Stimulated activated CD4-positive, alpha-beta T cell treated with anti-CD3 and anti-CD28 coated beads, Interleukin-1b, Interleukin-23, amount 100 ng/mL, for 24 hours (primary cell): ENCODE results near the gene TBC1D22A.
"Not testable (repeated sequence)": the region's sequence is repeated elsewhere in the genome, so short reads cannot be mapped to it uniquely, and the experiment has no call there.

Source experiments
- DNase-seq, 4 experiments: peaks; one replicate each; pipeline ENCODE4 v3.0.0-alpha.2; 2020; ENCODE audit warnings: low read depth in 4 of 4, low spot score in 1 of 4

The TBC1D22A gene

DNA sequence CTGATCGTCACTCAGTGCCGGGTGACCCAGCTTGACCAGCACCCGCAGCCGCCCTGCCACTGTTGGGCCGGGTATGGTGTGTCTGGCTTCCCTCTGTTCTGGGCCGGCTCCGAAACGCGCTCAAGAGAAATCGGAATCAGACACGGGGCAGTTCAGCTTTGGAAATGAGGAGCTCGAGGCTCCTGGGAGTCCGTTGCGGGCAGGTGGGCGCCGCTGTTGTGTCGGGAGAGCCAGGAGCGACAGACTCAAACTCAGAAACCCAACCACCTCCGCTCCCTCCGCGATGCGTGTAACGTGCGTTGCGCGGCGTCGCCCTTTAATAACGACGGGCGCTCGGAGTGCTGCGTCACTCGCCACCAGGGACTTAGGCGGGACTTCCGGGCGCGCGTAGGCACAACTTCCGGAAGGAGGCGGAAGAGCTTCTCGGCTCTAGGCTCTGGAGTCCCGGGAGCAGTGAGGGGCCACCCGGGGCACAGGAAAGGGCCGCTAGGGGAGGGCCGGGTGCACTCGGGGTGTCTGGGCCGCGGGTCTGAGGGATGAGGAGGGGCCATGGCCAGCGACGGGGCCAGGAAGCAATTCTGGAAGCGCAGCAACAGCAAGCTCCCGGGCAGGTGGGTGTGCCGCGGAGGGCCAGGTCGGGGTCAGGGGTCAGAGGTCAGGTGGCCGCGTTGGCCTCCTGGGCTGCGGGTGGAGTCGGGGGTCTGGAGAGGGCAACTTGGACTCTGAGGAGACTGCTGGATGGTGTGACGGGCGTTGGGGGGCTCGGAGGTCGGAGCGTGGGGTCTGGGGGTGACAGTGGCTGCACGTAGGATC is at the start of gene TBC1D22A:
TBC1D22A (plus strand) TSS at position 413 of the 813 bp plus-strand sequence; CDS start at position 550, 137 bp downstream.
- DNase-seq = peak; percentile 87 to 94 (median 90)

- no peak for DNase-seq
These were observed 47.9 kb upstream of the TBC1D22A start for GRCh38 chr22:46714550-46714949.

DNA sequence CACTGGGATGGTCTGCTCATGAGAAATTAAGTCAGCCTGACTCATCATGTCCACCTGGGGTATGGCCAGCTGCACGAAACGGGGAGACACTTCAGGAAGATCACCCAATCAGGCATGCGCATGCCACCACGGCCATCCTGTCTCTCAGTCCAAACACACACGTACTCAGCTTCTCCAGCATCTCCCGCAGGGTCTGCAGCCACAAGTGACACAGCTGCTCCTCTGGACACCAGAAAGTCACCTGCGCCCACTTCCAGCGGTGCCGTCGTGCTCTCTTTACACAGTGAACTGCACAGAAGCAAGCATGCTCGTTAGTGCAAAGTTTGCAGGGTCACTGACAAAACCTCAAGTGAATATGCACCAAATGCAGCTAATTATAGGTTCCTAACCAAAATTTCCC is 42.5 kb upstream of the TBC1D22A start:
- DNase-seq = no peak

DNA sequence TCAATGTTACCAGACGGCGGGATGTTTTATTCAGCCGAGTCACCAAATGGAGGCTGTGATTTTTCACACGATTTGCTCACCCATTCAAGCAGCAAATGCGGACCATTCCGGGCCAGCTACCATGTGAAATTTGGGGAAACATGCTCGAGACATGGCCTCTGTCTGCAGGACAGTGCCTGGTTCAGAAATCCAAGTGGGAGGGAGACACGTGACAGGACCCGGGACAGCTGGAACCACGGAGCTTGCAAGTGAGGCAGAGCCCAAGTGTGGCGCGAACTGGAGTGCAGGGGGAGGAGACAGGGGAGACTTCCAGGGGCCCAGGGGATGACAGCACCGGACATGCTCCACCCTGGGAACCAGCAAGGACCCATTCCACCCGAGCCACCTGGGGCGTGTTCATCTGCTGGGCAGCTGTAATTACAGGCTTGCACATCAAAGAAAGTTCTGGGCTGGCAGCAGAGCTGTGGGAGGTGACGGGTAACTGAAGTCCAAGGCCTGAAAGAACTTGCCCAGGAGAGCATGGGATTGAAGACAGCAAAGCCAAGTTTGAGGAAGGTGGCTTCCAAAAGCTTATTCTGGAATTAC is 40.9 kb upstream of the TBC1D22A start:
- DNase-seq = no peak

GRCh38 chr22:46723882-46724281 is 38.6 kb upstream of the TBC1D22A start:
- no peak for DNase-seq

DNA sequence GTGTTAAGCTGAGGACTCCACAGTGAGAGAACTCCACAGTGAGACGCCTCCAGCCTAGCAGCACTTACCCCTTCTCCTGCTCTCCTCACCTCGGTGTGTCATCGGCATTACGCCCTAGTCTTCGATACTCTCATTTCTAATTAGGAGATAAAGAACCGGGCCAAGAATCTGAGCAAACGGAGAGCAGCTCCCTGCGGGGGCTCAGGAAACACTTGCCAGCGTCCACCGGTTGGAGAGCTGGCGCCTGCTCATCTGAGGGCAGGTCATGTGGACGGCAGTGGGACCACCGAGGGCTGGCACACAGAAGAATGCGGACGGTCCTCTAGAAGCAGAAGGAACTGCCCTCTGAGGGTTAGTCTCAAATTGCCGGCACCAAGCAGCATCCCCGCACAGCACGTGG is 37.4 kb upstream of the TBC1D22A start:
- DNase-seq = no peak

DNA sequence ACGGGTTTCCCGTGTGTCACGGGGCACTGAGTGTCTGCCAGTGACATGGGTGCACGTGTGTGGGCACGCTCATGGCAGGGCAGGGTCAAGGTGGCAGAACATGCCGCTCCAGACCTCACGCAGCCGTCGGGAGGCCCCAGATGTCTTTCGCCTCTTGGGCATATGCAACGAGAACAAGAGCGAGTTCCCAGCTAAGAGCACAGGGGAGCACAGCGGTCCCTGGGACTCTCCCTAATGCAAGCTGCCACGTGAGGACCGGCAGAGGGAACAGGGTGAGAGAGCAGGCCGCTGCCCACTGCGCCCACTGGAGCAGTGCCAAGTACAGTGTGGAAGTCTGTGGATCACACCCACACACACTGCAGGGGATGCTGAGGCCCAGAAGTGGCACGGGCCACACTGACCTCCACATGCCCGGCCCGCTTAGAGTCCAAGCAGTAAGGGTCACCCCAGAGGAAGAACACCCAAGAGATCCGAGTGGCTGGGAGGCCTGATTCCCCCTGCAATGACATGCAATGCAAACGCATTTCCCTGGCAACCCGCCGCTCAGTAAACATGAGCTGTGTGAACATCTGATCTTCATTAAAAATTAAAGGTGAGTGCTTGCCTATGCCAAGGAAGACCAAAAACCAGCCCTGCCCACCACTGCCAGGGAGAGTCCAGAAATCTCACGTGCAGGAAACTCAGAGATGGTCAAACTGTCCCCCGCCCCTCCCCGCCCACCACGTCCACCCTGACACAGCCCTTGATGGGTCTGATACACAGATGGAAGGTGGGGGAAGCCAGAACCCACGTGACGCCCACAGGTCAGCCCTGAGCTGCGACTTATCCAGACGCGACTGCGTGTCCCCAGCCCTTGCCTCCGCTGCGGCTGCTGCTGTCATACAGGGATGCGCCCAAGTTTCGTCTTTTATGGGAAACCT is 36.1 kb upstream of the TBC1D22A start:
- no peak for DNase-seq

DNA sequence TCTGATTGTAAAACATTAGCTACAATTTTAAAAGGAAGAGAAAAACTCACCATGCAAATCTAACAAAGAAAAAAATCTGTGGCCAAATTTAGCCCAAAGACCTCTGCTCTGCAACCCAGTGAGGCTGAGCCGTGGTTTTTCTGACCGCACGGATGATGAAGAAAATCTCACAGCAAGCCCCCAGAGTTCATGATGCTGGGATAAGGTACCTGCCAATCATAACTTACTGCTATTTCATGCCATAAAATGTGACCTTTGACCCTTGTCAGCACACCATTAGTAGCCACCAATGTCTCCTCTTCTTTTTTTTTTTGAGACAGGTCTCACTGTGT is 35.5 kb upstream of the TBC1D22A start:
- no peak for DNase-seq

- no peak for DNase-seq
These were observed 34.6 kb upstream of the TBC1D22A start for GRCh38 chr22:46727813-46728364.

GRCh38 chr22:46728470-46728869 is 34.0 kb upstream of the TBC1D22A start:
- DNase-seq = no peak

GRCh38 chr22:46730568-46731245 is 31.7 kb upstream of the TBC1D22A start:
- no peak for DNase-seq

GRCh38 chr22:46731246-46732040 is 31.0 kb upstream of the TBC1D22A start:
- no peak for DNase-seq

DNA sequence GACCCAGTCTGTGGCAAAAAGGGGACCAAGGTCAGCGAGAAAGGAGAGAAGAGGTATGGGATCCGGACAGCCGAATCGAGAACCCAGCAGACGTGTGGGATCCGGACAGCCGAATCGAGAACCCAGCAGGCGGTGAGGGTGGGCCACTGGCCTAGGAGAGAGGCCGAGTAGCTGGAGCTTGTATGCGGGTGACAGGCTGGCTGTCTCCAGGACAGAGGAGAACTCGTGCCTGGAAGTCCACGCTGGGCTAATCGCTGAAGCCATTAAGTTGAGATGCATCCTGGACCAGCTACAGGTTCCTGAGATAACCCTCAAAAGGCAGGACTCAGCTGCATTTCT is 30.4 kb upstream of the TBC1D22A start:
- no peak for DNase-seq

DNA sequence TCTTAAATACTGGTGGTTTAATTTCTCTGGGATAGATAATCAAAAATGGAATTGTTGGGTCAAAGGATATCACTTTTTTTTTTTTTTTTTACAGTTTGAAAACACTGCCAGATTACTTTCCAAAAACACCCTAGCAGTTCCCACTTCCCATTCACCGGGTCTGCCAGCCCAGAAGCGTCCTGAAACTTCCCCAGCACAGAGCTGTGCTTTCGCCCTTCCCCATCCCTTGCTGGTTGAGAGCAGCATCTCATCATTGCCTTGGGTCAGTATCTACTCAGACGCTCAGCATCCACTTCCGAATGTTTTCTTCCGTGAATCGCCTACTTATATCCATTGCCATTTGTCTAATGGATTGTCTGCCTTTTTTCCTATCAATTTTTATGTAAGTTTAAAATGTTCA is 29.9 kb upstream of the TBC1D22A start:
- no peak for DNase-seq

GRCh38 chr22:46734213-46734722 is 28.2 kb upstream of the TBC1D22A start:
- DNase-seq = not testable (repeated sequence)

GRCh38 chr22:46734830-46735453 is 27.5 kb upstream of the TBC1D22A start:
- DNase-seq = peak in 2 of 4 experiments; percentile 26 to 31

GRCh38 chr22:46735747-46736608 is 26.5 kb upstream of the TBC1D22A start:
- no peak for DNase-seq

DNA sequence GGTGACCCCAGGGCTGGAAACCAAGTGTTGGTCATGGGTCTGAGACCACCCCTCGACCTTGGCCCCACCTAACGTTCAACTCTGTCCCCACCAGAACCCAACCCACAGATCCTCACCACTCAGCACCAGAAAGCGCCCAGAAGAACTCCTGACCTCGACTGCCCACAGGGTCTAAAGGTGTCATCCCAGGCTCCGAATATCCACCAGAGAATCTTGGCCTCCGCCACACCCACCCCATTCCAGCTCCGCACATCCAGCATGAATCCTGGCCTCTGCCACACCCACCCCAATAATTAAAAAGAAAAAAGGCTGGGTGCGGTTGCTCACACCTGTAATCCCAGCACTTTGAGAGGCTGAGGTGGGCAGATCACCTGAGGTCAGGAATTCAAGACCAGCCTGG is 25.7 kb upstream of the TBC1D22A start:
- no peak for DNase-seq
